Osteoblast (primary cell): Measurements from ENCODE around the gene IL19. TPM values are rescaled to one million over a fixed set of nuclear protein-coding genes. Genes with fewer than 3 reads are reported as not detected.

Experiments
- DNase-seq: peaks from one replicate; pipeline ENCODE4 v3.0.0; 2011; ENCODE audit warnings: low spot score, mixed read lengths; ENCODE audit not compliant: insufficient read length; ENCODE audit errors: missing footprints
- H2AFZ ChIP-seq: 2 replicates; pipeline ENCODE4 v1.6.0; 2011; ENCODE audit warnings: mild to moderate bottlenecking, low read length
- H3K27ac ChIP-seq: 2 replicates; pipeline ENCODE4 v1.5.1; 2011; ENCODE audit warnings: mild to moderate bottlenecking, low read depth, low read length, moderate library complexity
- H3K27me3 ChIP-seq: 2 replicates; pipeline ENCODE4 v1.6.0; 2012; ENCODE audit warnings: mild to moderate bottlenecking, control low read depth, inconsistent platforms, low read length, moderate library complexity; ENCODE audit not compliant: insufficient read depth
- H3K36me3 ChIP-seq: 2 replicates; pipeline ENCODE4 v1.5.1; 2011; ENCODE audit warnings: mild to moderate bottlenecking, low read length, control low read depth, moderate library complexity; ENCODE audit not compliant: insufficient read depth
- H3K4me1 ChIP-seq: 2 replicates; pipeline ENCODE4 v1.5.1; 2011; ENCODE audit warnings: mild to moderate bottlenecking, low read length, control low read depth, moderate library complexity; ENCODE audit not compliant: insufficient read depth
- H3K4me2 ChIP-seq: 2 replicates; pipeline ENCODE4 v1.6.0; 2011; ENCODE audit warnings: mild to moderate bottlenecking, low read length; ENCODE audit not compliant: insufficient read depth
- H3K4me3 ChIP-seq: fragments of 200-600 bp; sonication (generic); 3 replicates; pipeline ENCODE4 v1.5.1; 2012; ENCODE audit warnings: mild to moderate bottlenecking, low read length, inconsistent platforms; ENCODE audit not compliant: insufficient read depth
- H3K79me2 ChIP-seq: 2 replicates; pipeline ENCODE4 v1.6.0; 2012; ENCODE audit warnings: mild to moderate bottlenecking, low read length, control low read depth, inconsistent platforms; ENCODE audit not compliant: insufficient read depth
- H3K9me3 ChIP-seq: 2 replicates; pipeline ENCODE4 v1.5.1; 2011; ENCODE audit warnings: low read depth, low read length, control low read depth
- H4K20me1 ChIP-seq: 2 replicates; pipeline ENCODE4 v1.6.0; 2012; ENCODE audit warnings: mild to moderate bottlenecking, low read length, control low read depth; ENCODE audit not compliant: insufficient read depth
- CTCF ChIP-seq: IDR thresholded peaks from 2 replicates; pipeline ENCODE4 v1.5.1; 2011; ENCODE audit warnings: mild to moderate bottlenecking, low read depth, low read length, moderate library complexity; ENCODE audit errors: extremely low read depth
- total RNA-seq: library from RNA; depleted of rRNA; stranded (reverse); fragments of >200 nt; gene quantifications from 2 replicates; pipeline ENCODE4 v1.2.3, GENCODE V29; 2012

The IL19 gene
- total RNA-seq, 1 donor: not detected

- Histone ChIP-seq H3K4me2 (peak overlapping the region; percentile 42), H3K4me1 (peaks cover 25% of the 10 kb centered on the region), H2AFZ (no peak overlapping the region), H3K4me3 (peak overlapping the region; percentile 0), H3K36me3 (no peaks in the 10 kb centered on the region), H3K27me3 (no peaks in the 10 kb centered on the region), H4K20me1 (peaks cover 85% of the 10 kb centered on the region), H3K9me3 (no peaks in the 10 kb centered on the region), H3K79me2 (peaks cover 95% of the 10 kb centered on the region), H3K27ac (peak overlapping the region; percentile 90)
- TF ChIP-seq CTCF: no peak
- DNase-seq: no peak
Measured at GRCh38 chr1:206723462-206723804, 47.1 kb upstream of the IL19 start.

DNA sequence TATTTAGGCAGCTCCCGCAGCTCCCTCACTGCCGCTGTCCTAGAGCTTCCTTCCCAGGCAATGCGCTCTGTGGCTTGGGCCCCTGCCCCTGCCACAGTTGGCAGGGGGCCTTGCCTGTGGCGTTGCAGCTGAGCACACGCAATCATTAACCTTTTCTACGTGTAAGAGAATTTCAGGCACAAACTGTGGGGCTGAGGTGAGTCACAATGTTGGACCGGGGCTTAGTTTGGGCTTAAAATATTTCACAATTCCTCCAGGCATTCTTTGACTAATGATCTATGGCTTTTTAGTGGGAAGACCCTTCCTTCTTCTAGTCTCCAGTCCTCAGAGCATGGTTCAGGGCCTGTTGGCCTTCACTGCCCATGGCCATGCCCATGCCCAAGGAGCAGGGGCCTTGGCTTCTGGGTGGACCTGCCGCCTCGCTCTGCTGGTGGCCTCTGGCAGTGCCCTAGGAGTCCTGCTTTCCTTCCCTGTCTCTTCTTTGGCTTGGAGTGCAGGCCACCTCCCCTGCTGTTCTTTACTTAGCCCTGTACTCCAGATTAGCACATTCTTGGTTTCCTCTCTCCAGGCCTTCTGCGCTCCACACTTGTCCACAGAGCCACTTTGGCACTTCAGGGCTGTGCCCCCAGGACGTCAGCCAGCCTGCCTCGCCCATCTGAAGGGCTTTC, 46.6 kb upstream of the IL19 start:
- peaks cover 25% of the 10 kb centered on the region for H3K4me1 ChIP-seq
- H3K4me3 ChIP-seq: peak overlapping the region; percentile 0
- no peaks in the 10 kb centered on the region for H3K27me3 ChIP-seq
- H4K20me1 ChIP-seq: peaks cover 86% of the 10 kb centered on the region
- H3K27ac ChIP-seq: peak overlapping the region; percentile 90
- peaks cover 4% of the 10 kb centered on the region for H3K36me3 ChIP-seq
- H3K79me2 ChIP-seq: peaks cover 95% of the 10 kb centered on the region
- no peaks in the 10 kb centered on the region for H3K9me3 ChIP-seq
- H3K4me2 ChIP-seq: peak overlapping the region; percentile 42
- no peak for DNase-seq
- no peak for TF ChIP-seq CTCF
- no peak overlapping the region for H2AFZ ChIP-seq

GRCh38 chr1:206725109-206725963, 45.2 kb upstream of the IL19 start:
- peaks cover 25% of the 10 kb centered on the region for H3K4me1 ChIP-seq
- peak; percentile 93 for DNase-seq
- TF ChIP-seq CTCF: peak; percentile 87
- H3K4me2 ChIP-seq: no peak overlapping the region
- no peak overlapping the region for H3K4me3 ChIP-seq
- H3K27me3 ChIP-seq: no peaks in the 10 kb centered on the region
- H2AFZ ChIP-seq: no peak overlapping the region
- peaks cover 18% of the 10 kb centered on the region for H3K36me3 ChIP-seq
- H4K20me1 ChIP-seq: peaks cover 83% of the 10 kb centered on the region
- no peaks in the 10 kb centered on the region for H3K9me3 ChIP-seq
- peaks cover 95% of the 10 kb centered on the region for H3K79me2 ChIP-seq
- peak overlapping the region; percentile 25 for H3K27ac ChIP-seq
